ENCODE measurements around the gene GYG2. TPM values are rescaled to one million over a fixed set of nuclear protein-coding genes. Genes with fewer than 3 reads are reported as not detected.
A peak's percentile ranks its signal among the peaks of the same experiment; 100 is the strongest.

GYG2 gene
- total and polyA plus RNA-seq, 2 donors (not counting 3 experiments of a cell fraction or from before 2014, with no cell fraction given): 0.12 to 0.22 TPM

GRCh38 chrX:2828959-2829411 is 255 bp downstream of the GYG2 start:
- no peaks in the 10 kb centered on the region for H3K4me1 ChIP-seq (ENCODE audit: control insufficient read depth, extremely low read depth, insufficient read depth, low read length)
- H3K4me3 ChIP-seq (replicated peaks in 1 of 3; ENCODE audit: insufficient read depth in 1 of 3, low read depth in 1 of 3, low read length in 3 of 3): peak overlapping the region in 1 of 3 experiments; percentile 5
- intact Hi-C loops (cut with micrococcal nuclease) (no loop called here), dilution Hi-C loops (cut with MboI; ENCODE audit: extremely low pct_ligation_motif_present, low sequenced_read_pairs) (no loop called here)
- no peaks in the 10 kb centered on the region for H3K9me3 ChIP-seq (replicated peaks; ENCODE audit: control insufficient read depth, insufficient read depth, low read length)
- no peaks in the 10 kb centered on the region for H3K36me3 ChIP-seq (ENCODE audit: control insufficient read depth in 2 of 2, extremely low read depth in 1 of 2, insufficient read depth in 2 of 2, low read length in 2 of 2)
- FAIRE-seq (no peak), DNase-seq (ENCODE audit: low read depth, low spot score) (no peak)
- no peak overlapping the region for H3K4me2 ChIP-seq (ENCODE audit: insufficient read depth, low read length)
- BruUV-seq (replicated peaks): no TSS peak
- no peaks in the 10 kb centered on the region for H3K79me2 ChIP-seq (ENCODE audit: control insufficient read depth, insufficient read depth, low read length)
- CTCF ChIA-PET: no interaction called here
- no peak overlapping the region for H3K9ac ChIP-seq (replicated peaks; ENCODE audit: extremely low read depth, insufficient read depth, low read length)
- H4K20me1 ChIP-seq (replicated peaks; ENCODE audit: control insufficient read depth, extremely low read depth, insufficient read depth, low read length): no peaks in the 10 kb centered on the region
- POLR2A ChIA-PET: no interaction called here
- no peak overlapping the region for H3K27ac ChIP-seq (ENCODE audit: insufficient read depth, low read depth, low read length)
- TF ChIP-seq GATA2 (IDR thresholded peaks at IDR 0.05; ENCODE audit: insufficient read depth, insufficient read length, low read depth, low read length) (no peak), EZH2 (IDR thresholded peaks at IDR 0.05; ENCODE audit: borderline replicate concordance, low read depth, low read length, severe bottlenecking) (no peak), JUN (IDR thresholded peaks at IDR 0.05; ENCODE audit: borderline replicate concordance, insufficient read depth, insufficient read length, low read depth) (no peak)
- no peak overlapping the region for H2AFZ ChIP-seq (ENCODE audit: low read depth, low read length)
- no peaks in the 10 kb centered on the region for H3K9me1 ChIP-seq (replicated peaks; ENCODE audit: control insufficient read depth, extremely low read depth, insufficient read depth, low read length)
- H3K27me3 ChIP-seq (ENCODE audit: control insufficient read depth in 2 of 2, insufficient read depth in 2 of 2, low read length in 2 of 2): peaks cover 11 to 14% of the 10 kb centered on the region in 2 experiments

- Histone ChIP-seq H3K9ac (replicated peaks; ENCODE audit: extremely low read depth, insufficient read depth, low read length) (no peak overlapping the region), H3K9me1 (replicated peaks; ENCODE audit: control insufficient read depth, extremely low read depth, insufficient read depth, low read length) (no peaks in the 10 kb centered on the region), H3K9me3 (replicated peaks; ENCODE audit: control insufficient read depth, insufficient read depth, low read length) (no peaks in the 10 kb centered on the region), H2AFZ (ENCODE audit: low read depth, low read length) (no peak overlapping the region), H3K79me2 (ENCODE audit: control insufficient read depth, insufficient read depth, low read length) (no peaks in the 10 kb centered on the region), H3K4me3 (replicated peaks in 1 of 3; ENCODE audit: insufficient read depth in 1 of 3, low read depth in 1 of 3, low read length in 3 of 3) (no peak overlapping the region), H3K36me3 (ENCODE audit: control insufficient read depth in 2 of 2, extremely low read depth in 1 of 2, insufficient read depth in 2 of 2, low read length in 2 of 2) (no peaks in the 10 kb centered on the region), H3K4me2 (ENCODE audit: insufficient read depth, low read length) (no peak overlapping the region), H3K4me1 (ENCODE audit: control insufficient read depth, extremely low read depth, insufficient read depth, low read length) (no peaks in the 10 kb centered on the region), H4K20me1 (replicated peaks; ENCODE audit: control insufficient read depth, extremely low read depth, insufficient read depth, low read length) (no peaks in the 10 kb centered on the region), H3K27ac (ENCODE audit: insufficient read depth, low read depth, low read length) (no peak overlapping the region), H3K27me3 (ENCODE audit: control insufficient read depth in 2 of 2, insufficient read depth in 2 of 2, low read length in 2 of 2) (peaks cover 11 to 14% of the 10 kb centered on the region in 2 experiments)
- CTCF ChIA-PET: interaction anchor here (1.2 kb wide), 1 partner anchor 10 kb away, joined by 3 read pairs; no protein-coding TSS in a partner anchor
- DNase-seq (ENCODE audit: low read depth, low spot score) (no peak), FAIRE-seq (no peak)
- BruUV-seq (replicated peaks): no TSS peak
- TF ChIP-seq POLR2AphosphoS5 (IDR thresholded peaks at IDR 0.05; ENCODE audit: insufficient read depth, low read depth, low read length): no peak
- no peak for TF ChIP-seq GATA2 (IDR thresholded peaks at IDR 0.05; ENCODE audit: insufficient read depth, insufficient read length, low read depth, low read length)
- no peak for TF ChIP-seq MYC (IDR thresholded peaks at IDR 0.05; ENCODE audit: low read depth, low read length)
- TF ChIP-seq POLR2A (IDR thresholded peaks at IDR 0.05; ENCODE audit: low read depth, low read length): no peak
- no peak for TF ChIP-seq EZH2 (IDR thresholded peaks at IDR 0.05; ENCODE audit: borderline replicate concordance, low read depth, low read length, severe bottlenecking)
- TF ChIP-seq, protein P1, sequence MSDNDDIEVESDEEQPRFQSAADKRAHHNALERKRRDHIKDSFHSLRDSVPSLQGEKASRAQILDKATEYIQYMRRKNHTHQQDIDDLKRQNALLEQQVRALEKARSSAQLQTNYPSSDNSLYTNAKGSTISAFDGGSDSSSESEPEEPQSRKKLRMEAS (IDR thresholded peaks at IDR 0.05; ENCODE audit: insufficient read depth, insufficient read length): no peak
- TF ChIP-seq JUN (IDR thresholded peaks at IDR 0.05; ENCODE audit: borderline replicate concordance, insufficient read depth, insufficient read length, low read depth): no peak
- TF ChIP-seq, protein P2, sequence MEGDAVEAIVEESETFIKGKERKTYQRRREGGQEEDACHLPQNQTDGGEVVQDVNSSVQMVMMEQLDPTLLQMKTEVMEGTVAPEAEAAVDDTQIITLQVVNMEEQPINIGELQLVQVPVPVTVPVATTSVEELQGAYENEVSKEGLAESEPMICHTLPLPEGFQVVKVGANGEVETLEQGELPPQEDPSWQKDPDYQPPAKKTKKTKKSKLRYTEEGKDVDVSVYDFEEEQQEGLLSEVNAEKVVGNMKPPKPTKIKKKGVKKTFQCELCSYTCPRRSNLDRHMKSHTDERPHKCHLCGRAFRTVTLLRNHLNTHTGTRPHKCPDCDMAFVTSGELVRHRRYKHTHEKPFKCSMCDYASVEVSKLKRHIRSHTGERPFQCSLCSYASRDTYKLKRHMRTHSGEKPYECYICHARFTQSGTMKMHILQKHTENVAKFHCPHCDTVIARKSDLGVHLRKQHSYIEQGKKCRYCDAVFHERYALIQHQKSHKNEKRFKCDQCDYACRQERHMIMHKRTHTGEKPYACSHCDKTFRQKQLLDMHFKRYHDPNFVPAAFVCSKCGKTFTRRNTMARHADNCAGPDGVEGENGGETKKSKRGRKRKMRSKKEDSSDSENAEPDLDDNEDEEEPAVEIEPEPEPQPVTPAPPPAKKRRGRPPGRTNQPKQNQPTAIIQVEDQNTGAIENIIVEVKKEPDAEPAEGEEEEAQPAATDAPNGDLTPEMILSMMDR (IDR thresholded peaks at IDR 0.05; ENCODE audit: extremely low read depth in 1 of 2, insufficient read depth in 1 of 2, low read depth in 1 of 2, low read length in 2 of 2): no peak
- no peak for TF ChIP-seq FOS (IDR thresholded peaks at IDR 0.05; ENCODE audit: borderline replicate concordance, insufficient read depth, low read length)
- dilution Hi-C loops (cut with MboI; ENCODE audit: extremely low pct_ligation_motif_present, low sequenced_read_pairs) (no loop called here), intact Hi-C loops (cut with micrococcal nuclease) (no loop called here)
- POLR2A ChIA-PET: no interaction called here
Observed at GRCh38 chrX:2829469-2830246, 928 bp downstream of the GYG2 start.
